Activated T-cell treated with anti-CD3 and anti-CD28 coated beads, Interleukin-2, amount 50 U/mL, for 72 hours (primary cell): ENCODE data around the gene IZUMO1. TPM values are rescaled to one million over a fixed set of nuclear protein-coding genes. Genes with fewer than 3 reads are reported as not detected.
"Not testable (repeated sequence)": the region's sequence is repeated elsewhere in the genome, so short reads cannot be mapped to it uniquely, and the experiment has no call there.

Experiments used
- ATAC-seq, 2 donors: fragments of 150-1000 bp; cut with Tn5 transposase; replicated peaks in 1 of 2; 2 replicates each; pipeline ENCODE4 v1.10.0; 2021; ENCODE audit warnings: moderate library complexity in 2 of 2, mild to moderate bottlenecking in 1 of 2
- DNase-seq, 2 donors: peaks; one replicate each; pipeline ENCODE4 v3.0.0; 2021 to 2022; ENCODE audit warnings: mixed read lengths in 1 of 2
- H3K27ac Mint-ChIP-seq: one replicate; pipeline ENCODE4 v1.8.0; 2022; ENCODE audit warnings: mild to moderate bottlenecking, moderate library complexity, mixed read lengths
- H3K27me3 Mint-ChIP-seq: one replicate; pipeline ENCODE4 v1.8.0; 2022; ENCODE audit warnings: low read depth, mixed read lengths
- H3K36me3 Mint-ChIP-seq, 2 donors: one replicate each; pipeline ENCODE4 v1.8.0; 2022; ENCODE audit warnings: mixed read lengths in 2 of 2, mild to moderate bottlenecking in 1 of 2; ENCODE audit not compliant: insufficient read depth in 2 of 2
- H3K4me1 Mint-ChIP-seq: one replicate; pipeline ENCODE4 v1.8.0; 2022; ENCODE audit warnings: low read depth, mixed read lengths
- H3K4me3 Mint-ChIP-seq, 2 donors: one replicate each; pipeline ENCODE4 v1.8.0; 2022; ENCODE audit warnings: mild to moderate bottlenecking in 2 of 2, mixed read lengths in 2 of 2, moderate library complexity in 2 of 2
- H3K9me3 Mint-ChIP-seq, 2 donors: one replicate each; pipeline ENCODE4 v1.8.0; 2022; ENCODE audit warnings: mixed read lengths in 2 of 2
- total RNA-seq, 2 donors: library from RNA; stranded (reverse); gene quantifications; one replicate each; pipeline ENCODE4 v1.2.3, GENCODE V29; 2022

The IZUMO1 gene
- total RNA-seq, result under 1 TPM; 0.14 to 0.32 TPM

DNA sequence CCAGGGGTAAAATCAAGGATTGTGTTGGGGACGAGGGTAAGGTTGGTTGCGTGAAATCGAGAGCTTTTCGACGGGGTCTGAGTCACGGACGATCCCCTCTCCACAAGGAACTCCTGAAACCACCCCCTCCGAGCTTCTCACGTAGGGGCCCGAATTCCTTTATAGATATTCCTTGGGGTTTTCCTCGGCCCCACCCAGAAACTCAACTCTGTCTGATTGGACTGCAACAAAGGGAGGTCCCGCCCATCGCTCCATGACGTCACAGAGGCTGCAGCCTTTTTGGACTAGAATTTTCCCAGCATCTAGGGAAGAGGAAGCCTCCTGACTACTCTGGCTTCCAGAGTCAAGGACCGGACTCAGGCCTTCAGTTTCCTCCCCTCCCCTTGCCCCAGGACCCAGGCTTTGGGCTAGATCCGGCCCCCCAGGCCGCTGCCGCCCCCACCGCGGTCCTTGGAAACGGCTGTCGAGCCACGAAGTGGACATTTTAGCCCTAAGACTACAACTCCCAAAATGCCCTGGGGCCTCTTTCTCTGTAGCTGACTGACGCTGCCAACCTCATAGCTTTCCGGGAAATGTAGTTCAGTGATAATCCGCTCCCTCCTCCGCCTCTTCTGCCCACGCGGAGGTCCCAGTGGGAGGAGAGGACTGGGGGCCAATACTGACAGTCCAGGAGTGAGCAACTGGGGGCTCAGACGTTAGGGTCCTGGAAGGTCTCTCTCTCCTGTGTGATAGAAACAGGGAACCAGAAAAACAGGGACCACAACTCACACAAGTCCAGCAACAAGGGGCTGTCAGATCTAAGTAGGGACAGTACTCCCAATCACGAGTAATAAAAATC, at the start of gene IZUMO1:
IZUMO1 (minus strand) TSS at position 172 of the 838 bp plus-strand sequence. CDS start 1,050 bp downstream, outside the sequence.
- DNase-seq, result peak; percentile 69 to 70
- no peaks in the 10 kb centered on the region for H3K9me3 Mint-ChIP-seq
- H3K36me3 Mint-ChIP-seq, result peaks cover 0 to 2% of the 10 kb centered on the region in 2 donors
- peaks cover 20% of the 10 kb centered on the region for H3K4me1 Mint-ChIP-seq
- H3K4me3 Mint-ChIP-seq, result peak within 1 kb of the TSS; percentile 67 to 74
- H3K27me3 Mint-ChIP-seq, result peaks cover 21% of the 10 kb centered on the region
- peak; percentile 86 for ATAC-seq
- peak within 1 kb of the TSS; percentile 69 for H3K27ac Mint-ChIP-seq

DNA sequence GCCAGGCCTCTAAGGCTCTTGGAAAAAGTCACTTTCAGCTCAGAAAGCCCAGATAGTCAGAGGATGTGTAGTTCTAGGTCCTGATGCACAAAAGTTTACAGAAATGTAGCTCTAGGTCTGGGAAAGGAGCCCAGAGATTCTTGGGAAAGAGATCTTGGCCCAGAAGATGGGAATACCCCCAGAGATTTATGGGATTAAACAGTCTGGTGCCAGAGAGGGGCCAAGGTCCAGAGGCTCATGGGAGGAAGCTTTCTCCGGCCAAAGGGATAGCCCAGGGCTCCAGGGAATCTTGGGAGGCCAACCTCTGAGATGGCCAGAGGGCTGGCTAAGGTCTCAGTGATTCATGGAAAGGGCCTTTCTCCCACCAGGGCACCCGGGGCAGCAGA, 49.0 kb upstream of the IZUMO1 start:
- peaks cover 0 to 2% of the 10 kb centered on the region in 2 donors for H3K36me3 Mint-ChIP-seq
- peaks cover 12% of the 10 kb centered on the region for H3K4me1 Mint-ChIP-seq
- ATAC-seq (no peak), DNase-seq (no peak)
- H3K27ac Mint-ChIP-seq, result peak overlapping the region; percentile 75
- H3K4me3 Mint-ChIP-seq, result peak overlapping the region; percentile 89 to 91
- no peaks in the 10 kb centered on the region for H3K27me3 Mint-ChIP-seq
- H3K9me3 Mint-ChIP-seq, result no peaks in the 10 kb centered on the region

DNA sequence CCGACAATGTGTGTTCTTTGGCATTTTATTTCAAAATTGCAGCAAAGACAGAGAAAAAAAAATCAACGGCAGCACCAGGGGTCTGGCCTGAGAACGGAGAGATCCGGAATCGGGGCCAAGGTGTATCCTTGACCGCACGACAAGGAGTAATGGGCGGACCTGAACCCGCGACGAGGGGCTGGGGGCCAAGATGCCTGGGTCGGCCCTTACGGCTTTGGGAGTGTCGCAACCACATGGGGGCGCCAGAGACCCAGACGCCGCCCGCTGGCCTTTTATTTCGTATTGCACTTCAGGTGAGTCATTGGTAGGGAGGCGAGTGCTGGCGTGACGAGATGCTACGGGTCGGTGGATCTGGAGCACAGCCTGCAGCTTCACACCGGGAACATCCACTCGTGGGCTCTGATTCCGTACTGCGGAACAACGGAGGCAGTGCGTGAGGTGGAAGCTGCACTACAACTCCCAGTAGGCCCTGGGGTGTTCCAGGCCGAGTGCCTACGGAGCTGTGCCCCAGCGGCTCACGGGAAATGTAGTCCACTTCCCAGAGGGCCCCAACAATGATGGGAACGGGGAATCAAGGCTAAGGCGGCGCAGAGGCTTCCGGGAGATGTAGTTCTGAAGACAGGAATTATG, 48.5 kb upstream of the IZUMO1 start:
- DNase-seq (peak; percentile 85 to 86), ATAC-seq (peak; percentile 97 to 98)
- no peaks in the 10 kb centered on the region for H3K9me3 Mint-ChIP-seq
- peak overlapping the region; percentile 89 to 91 for H3K4me3 Mint-ChIP-seq
- H3K27ac Mint-ChIP-seq, result peak overlapping the region; percentile 75
- H3K36me3 Mint-ChIP-seq, result peaks cover 0 to 1% of the 10 kb centered on the region in 2 donors
- H3K4me1 Mint-ChIP-seq, result peaks cover 12% of the 10 kb centered on the region
- H3K27me3 Mint-ChIP-seq, result no peaks in the 10 kb centered on the region

DNA sequence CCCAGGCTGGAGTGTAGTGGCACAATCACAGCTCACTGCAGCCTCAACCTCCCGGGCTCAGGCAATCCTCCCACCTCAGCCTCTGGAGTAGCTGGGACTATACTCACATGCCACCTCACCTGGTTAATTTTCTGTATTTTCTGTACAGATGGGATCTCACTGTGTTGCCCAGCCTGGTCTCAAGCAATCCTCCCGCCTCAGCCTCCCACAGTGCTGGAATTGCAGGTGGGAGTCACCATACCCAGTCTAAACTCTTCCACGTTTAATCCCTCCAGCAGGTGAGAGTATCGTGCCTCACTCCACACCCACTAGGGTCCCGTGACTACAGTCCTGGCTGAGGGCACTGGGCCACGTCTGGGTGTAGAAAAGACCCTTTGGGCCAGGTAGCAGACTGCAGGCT, 47.6 kb upstream of the IZUMO1 start:
- Mint-ChIP-seq H3K4me1 (peaks cover 12% of the 10 kb centered on the region), H3K9me3 (no peaks in the 10 kb centered on the region), H3K36me3 (no peaks in the 10 kb centered on the region), H3K27me3 (no peaks in the 10 kb centered on the region), H3K27ac (peak overlapping the region; percentile 75), H3K4me3 (peak overlapping the region; percentile 89 to 91)
- DNase-seq (no peak), ATAC-seq (no peak)

DNA sequence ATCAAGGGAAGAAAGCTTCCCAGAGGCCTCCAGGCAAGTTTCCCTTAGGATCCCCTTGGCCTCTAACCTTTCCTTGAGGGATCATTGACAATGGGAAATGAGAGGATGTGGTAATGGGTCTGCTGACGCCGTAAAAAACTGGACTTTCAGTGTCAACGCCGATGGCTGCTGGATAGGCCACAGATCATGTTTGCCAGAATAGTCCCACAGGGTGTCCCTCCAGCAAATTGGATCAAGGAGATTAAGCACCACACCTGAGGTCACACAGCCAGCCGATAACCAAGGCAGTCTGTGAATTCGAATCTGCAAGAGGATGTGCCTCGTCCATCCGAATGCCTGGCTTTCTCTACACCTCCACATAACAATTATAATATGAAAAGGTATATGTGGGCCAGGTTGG, 46.6 kb upstream of the IZUMO1 start:
- H3K27ac Mint-ChIP-seq, result no peak overlapping the region
- H3K9me3 Mint-ChIP-seq, result no peaks in the 10 kb centered on the region
- no peak overlapping the region for H3K4me3 Mint-ChIP-seq
- DNase-seq (no peak), ATAC-seq (no peak)
- no peaks in the 10 kb centered on the region for H3K36me3 Mint-ChIP-seq
- no peaks in the 10 kb centered on the region for H3K27me3 Mint-ChIP-seq
- H3K4me1 Mint-ChIP-seq, result peaks cover 12% of the 10 kb centered on the region

DNA sequence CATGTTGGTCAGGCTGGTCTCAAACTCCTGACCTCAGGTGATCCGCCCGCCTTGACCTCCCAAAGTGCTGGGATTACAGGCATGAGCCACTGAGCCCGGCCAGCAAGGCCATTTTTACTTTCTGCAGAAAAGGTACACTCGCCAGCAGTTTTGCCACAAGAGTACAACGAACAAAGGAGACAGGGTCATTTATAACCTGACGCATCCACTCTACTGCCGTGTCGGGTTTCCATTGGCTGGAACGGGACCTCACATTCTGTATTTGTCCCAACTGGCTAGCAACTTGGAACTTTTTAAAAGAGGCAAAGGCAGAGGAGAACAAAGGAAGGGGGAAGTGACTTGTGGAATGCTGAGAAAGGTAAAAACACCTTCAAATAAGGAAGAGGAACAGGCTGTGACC, 40.6 kb upstream of the IZUMO1 start:
- H3K27ac Mint-ChIP-seq, result not testable (repeated sequence)

DNA sequence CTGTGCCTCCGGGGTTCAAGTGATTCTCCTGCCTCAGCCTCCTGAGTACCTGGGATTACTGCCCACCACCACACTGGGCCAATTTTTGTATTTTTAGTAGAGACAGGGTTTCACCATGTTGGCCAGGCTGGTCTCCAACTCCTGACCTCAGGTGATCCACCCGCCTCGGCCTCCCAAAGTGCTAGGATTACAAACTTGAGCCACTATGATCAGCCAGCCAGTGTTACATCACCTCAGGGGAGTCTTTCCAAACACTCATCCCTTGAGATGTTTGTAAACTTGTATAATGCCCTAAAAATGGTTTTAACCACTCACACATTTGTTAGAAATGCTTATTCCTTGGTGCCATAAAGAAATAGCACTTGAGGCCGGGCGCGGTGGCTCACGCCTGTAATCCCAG, 39.7 kb upstream of the IZUMO1 start:
- not testable (repeated sequence) for H3K27ac Mint-ChIP-seq, H3K27me3 Mint-ChIP-seq, H3K36me3 Mint-ChIP-seq, H3K4me1 Mint-ChIP-seq, ATAC-seq, H3K9me3 Mint-ChIP-seq, H3K4me3 Mint-ChIP-seq, DNase-seq

More for the DNA sequence above, 40.6 kb upstream of the IZUMO1 start:
- H3K4me1 Mint-ChIP-seq, DNase-seq, H3K9me3 Mint-ChIP-seq, H3K4me3 Mint-ChIP-seq, ATAC-seq, H3K36me3 Mint-ChIP-seq, H3K27me3 Mint-ChIP-seq: not testable (repeated sequence)

DNA sequence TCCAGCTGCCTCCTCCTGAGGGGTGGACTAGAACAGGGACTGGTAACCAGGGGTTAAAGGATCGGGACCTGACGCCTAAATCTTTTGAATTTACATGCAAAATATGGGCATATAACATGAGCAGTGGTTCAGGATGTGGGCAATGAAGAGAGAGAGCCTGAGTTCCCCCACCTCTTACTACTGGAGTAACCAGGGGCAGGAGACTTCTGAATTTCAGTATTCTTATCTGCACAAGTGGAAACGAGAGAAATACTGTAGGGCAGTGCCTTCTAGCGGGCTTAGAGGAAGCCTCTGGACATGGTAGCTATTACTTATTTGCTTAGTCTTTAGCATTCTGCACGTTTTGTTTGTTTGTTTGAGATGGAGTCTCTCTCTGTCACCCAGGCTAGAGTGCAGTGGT, 37.8 kb upstream of the IZUMO1 start:
- H3K27me3 Mint-ChIP-seq, result no peaks in the 10 kb centered on the region
- peaks cover 5% of the 10 kb centered on the region for H3K4me1 Mint-ChIP-seq
- no peak for ATAC-seq
- DNase-seq, result no peak
- H3K27ac Mint-ChIP-seq, result no peak overlapping the region
- no peaks in the 10 kb centered on the region for H3K36me3 Mint-ChIP-seq
- no peaks in the 10 kb centered on the region for H3K9me3 Mint-ChIP-seq
- no peak overlapping the region for H3K4me3 Mint-ChIP-seq

DNA sequence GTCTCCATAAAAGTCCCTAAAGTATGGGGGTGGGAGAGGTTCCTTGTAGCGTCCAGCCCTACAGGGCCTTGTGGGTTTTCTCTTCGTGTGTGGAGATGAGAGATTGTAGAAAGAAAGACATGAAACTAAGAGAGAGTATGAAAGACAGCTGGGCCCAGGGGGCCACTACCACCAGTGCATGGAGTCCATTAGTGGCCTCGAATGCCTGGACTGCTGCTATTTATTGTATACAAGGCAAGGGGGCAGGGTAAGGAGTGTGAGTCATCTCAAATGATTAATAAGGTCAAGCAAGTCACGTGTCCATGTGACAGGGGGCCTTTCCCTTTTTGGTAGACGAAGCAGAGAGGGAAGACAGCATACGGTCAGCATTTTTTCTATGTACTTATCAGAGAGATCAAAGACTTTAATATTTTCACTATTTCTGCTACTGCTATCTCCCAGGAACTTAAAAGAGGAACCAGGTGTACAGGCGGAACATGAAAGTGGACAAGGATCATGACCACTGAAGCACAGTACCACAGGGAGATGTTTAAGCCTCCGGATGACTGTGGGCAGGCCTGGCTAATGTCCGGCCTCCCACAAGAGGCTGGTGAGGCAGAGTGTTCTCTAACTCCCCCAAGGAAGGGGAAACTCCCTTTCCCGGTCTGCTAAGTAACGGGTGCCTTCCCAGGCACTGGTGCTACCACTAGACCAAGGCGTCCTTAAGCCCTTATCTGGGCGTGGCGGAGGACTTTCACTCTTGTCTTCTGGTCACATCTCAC, 34.1 kb upstream of the IZUMO1 start:
- no peak for DNase-seq
- H3K36me3 Mint-ChIP-seq, result no peaks in the 10 kb centered on the region
- H3K27ac Mint-ChIP-seq, result no peak overlapping the region
- H3K9me3 Mint-ChIP-seq, result no peaks in the 10 kb centered on the region
- H3K4me1 Mint-ChIP-seq, result peaks cover 5% of the 10 kb centered on the region
- ATAC-seq, result no peak
- no peak overlapping the region for H3K4me3 Mint-ChIP-seq
- H3K27me3 Mint-ChIP-seq, result no peaks in the 10 kb centered on the region

DNA sequence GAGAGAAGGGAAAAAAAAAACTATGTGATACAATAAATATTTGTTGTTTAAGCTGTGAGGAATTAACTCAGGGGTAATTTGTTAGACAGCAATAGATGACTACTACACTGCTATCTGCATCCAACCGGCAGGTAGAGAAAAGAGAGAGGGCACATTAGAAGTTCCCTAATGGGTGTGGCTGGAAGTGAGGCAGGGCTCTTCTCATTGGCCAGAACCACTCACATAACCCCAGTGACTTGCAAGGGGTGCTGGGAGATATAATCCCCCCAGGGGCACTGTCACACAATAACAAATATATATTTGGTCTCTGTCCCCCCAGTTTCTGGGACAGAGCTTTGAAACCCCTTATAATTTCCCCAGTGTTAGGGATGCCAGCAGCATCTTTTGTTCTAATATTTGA, 32.9 kb upstream of the IZUMO1 start:
- ATAC-seq (no peak), DNase-seq (no peak)
- Mint-ChIP-seq H3K36me3 (no peaks in the 10 kb centered on the region), H3K27me3 (no peaks in the 10 kb centered on the region), H3K27ac (no peak overlapping the region), H3K9me3 (no peaks in the 10 kb centered on the region), H3K4me1 (peaks cover 5% of the 10 kb centered on the region), H3K4me3 (no peak overlapping the region)

DNA sequence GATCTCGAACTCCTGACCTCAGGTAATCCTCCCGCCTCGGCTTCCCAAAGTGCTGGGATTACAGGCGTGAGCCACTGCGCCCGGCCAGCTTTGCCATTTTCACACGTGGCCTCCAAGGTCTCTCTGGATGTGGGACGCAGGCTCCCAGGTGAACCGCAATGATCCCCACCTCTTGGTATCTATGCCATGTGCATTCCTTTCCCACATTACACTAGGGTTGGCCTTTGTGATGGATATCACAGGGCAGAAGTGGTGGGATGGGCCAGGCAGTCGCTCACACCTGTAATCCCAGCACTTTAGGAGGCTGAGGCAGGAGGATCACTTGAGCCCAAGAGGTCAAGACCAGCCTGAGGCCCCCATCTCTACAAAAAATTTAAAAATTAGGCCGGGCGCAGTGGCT, 31.0 kb upstream of the IZUMO1 start:
- no peak for DNase-seq
- H3K9me3 Mint-ChIP-seq, result no peaks in the 10 kb centered on the region
- H3K27ac Mint-ChIP-seq, result no peak overlapping the region
- no peaks in the 10 kb centered on the region for H3K27me3 Mint-ChIP-seq
- peaks cover 5% of the 10 kb centered on the region for H3K4me1 Mint-ChIP-seq
- no peaks in the 10 kb centered on the region for H3K36me3 Mint-ChIP-seq
- no peak overlapping the region for H3K4me3 Mint-ChIP-seq
- no peak for ATAC-seq

DNA sequence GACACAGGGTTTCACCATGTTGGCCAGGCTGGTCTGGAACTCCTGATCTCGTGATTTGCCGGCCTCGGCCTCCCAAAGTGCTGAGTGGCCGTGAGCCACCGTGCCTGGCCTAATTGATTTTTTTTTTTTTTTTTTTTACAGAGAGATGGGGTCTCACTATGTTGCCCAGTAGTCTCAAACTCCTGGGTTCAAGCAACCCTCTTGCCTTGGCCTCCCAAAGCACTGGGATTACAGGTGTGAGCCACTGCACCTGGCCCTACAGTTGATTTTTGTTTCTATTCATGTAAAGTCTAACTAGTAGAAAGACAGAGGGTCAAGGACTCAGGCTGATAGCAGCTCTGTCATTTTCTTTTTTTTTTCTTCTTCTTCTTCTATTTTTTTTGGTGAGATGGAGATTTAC, 30.4 kb upstream of the IZUMO1 start:
- no peak overlapping the region for H3K4me3 Mint-ChIP-seq
- ATAC-seq (no peak), DNase-seq (no peak)
- no peaks in the 10 kb centered on the region for H3K9me3 Mint-ChIP-seq
- peaks cover under 1% of the 10 kb centered on the region for H3K4me1 Mint-ChIP-seq
- no peaks in the 10 kb centered on the region for H3K36me3 Mint-ChIP-seq
- H3K27me3 Mint-ChIP-seq, result no peaks in the 10 kb centered on the region
- H3K27ac Mint-ChIP-seq, result no peak overlapping the region

DNA sequence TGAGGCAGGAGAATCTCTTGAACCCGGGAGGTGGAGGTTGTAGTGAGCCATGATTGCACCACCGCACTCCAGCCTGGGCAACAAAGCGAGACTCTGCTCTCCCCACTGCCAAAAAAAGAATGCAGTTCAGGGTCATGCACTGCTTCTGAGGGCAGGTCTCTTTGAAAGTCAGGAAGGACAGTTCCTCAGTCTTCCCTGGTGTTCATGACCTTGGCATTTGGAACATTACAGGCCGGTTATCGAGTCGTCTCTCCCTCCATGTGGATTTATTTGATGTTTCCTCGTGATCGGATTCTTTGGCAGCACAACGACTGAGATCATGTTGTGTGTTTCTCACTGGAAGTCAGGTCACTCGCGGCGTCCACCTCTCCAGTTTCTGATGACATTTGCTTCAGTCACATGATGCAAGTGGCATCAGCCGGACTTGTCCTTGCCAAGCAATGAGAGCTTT, 25.8 kb upstream of the IZUMO1 start:
- Mint-ChIP-seq H3K27me3 (peaks cover 15% of the 10 kb centered on the region), H3K4me1 (no peaks in the 10 kb centered on the region), H3K36me3 (no peaks in the 10 kb centered on the region), H3K9me3 (no peaks in the 10 kb centered on the region), H3K4me3 (no peak overlapping the region), H3K27ac (no peak overlapping the region)
- DNase-seq (no peak), ATAC-seq (no peak)
